Measurements from ENCODE around the gene MATCAP1.

- TF ChIP-seq CTCF (IDR thresholded peaks at IDR 0.05) (no peak), POLR2A (IDR thresholded peaks at IDR 0.05) (no peak)
Measured at GRCh38 chr16:67211674-67212073, 27.9 kb upstream of the MATCAP1 start.
